WTC11 (cell line): ENCODE measurements around the gene SGIP1. TPM values are rescaled to one million over a fixed set of nuclear protein-coding genes. Genes with fewer than 3 reads are reported as not detected.

ENCODE experiments used
- ATAC-seq: fragments of 200-7000 bp; cut with Tn5 transposase; 2 replicates; pipeline ENCODE4 v1.10.0; 2021; ENCODE audit warnings: mild to moderate bottlenecking, moderate library complexity
- CTCF ChIA-PET: fragments of 300-600 bp; sonication (Branson Sonifier 250); formaldehyde crosslinking; loops from one replicate; lab custom pipeline; 2021; ENCODE audit warnings: antibody characterized with exemption; lab: Charles Lee
- POLR2A ChIA-PET: fragments of 350-600 bp; sonication (Branson Sonifier 250); formaldehyde crosslinking; loops from one replicate; lab custom pipeline; 2021; ENCODE audit warnings: antibody characterized with exemption; lab: Charles Lee
- DNase-seq: peaks from one replicate; pipeline ENCODE4 v3.0.0; 2021; ENCODE audit warnings: low spot score
- H3K27ac Mint-ChIP-seq: 2 replicates; pipeline ENCODE4 v1.8.0; 2021; ENCODE audit warnings: mixed read lengths
- H3K27me3 Mint-ChIP-seq: 2 replicates; pipeline ENCODE4 v1.8.0; 2021; ENCODE audit warnings: low read depth, mild to moderate bottlenecking, moderate library complexity, mixed read lengths
- H3K36me3 Mint-ChIP-seq: 2 replicates; pipeline ENCODE4 v1.8.0; 2021; ENCODE audit warnings: mixed read lengths
- H3K4me1 Mint-ChIP-seq: 2 replicates; pipeline ENCODE4 v1.8.0; 2022; ENCODE audit warnings: mixed read lengths
- H3K4me3 Mint-ChIP-seq: 2 replicates; pipeline ENCODE4 v1.8.0; 2021; ENCODE audit warnings: mild to moderate bottlenecking, moderate library complexity, mixed read lengths
- H3K9me3 Mint-ChIP-seq: 2 replicates; pipeline ENCODE4 v1.8.0; 2021; ENCODE audit warnings: mixed read lengths
- ELF4 ChIP-seq: sonication (generic); formaldehyde crosslinking; IDR thresholded peaks from 2 replicates; pipeline ENCODE4 v1.8.1; 2022; ENCODE audit warnings: low read depth, mild to moderate bottlenecking, moderate library complexity, missing genetic modification reagents
- ESRRA ChIP-seq: sonication (generic); formaldehyde crosslinking; IDR thresholded peaks from 2 replicates; pipeline ENCODE4 v1.8.1; 2022; ENCODE audit warnings: mild to moderate bottlenecking, missing genetic modification reagents, borderline replicate concordance
- ETV6 ChIP-seq: sonication (generic); formaldehyde crosslinking; IDR thresholded peaks from 2 replicates; pipeline ENCODE4 v1.8.1; 2022; ENCODE audit warnings: mild to moderate bottlenecking, missing genetic modification reagents
- MYBL2 ChIP-seq: sonication (generic); formaldehyde crosslinking; IDR thresholded peaks from 2 replicates; pipeline ENCODE4 v1.8.1; 2023; ENCODE audit warnings: mild to moderate bottlenecking, moderate library complexity, missing genetic modification reagents
- RELA ChIP-seq: sonication (generic); formaldehyde crosslinking; IDR thresholded peaks from 2 replicates; pipeline ENCODE4 v1.8.1; 2022; ENCODE audit warnings: missing genetic modification reagents, mild to moderate bottlenecking, borderline replicate concordance
- RORB ChIP-seq: fragments of 250-450 bp; sonication (Bioruptor Pico); IDR thresholded peaks from 2 replicates; pipeline ENCODE4 v1.9.0; 2021; ENCODE audit warnings: mild to moderate bottlenecking
- SMAD3 ChIP-seq: sonication (generic); formaldehyde crosslinking; IDR thresholded peaks from 2 replicates; pipeline ENCODE4 v1.8.0; 2022; ENCODE audit warnings: missing genetic modification reagents, mild to moderate bottlenecking, borderline replicate concordance
- SOX15 ChIP-seq: fragments of 250-450 bp; sonication (Bioruptor Pico); IDR thresholded peaks from 2 replicates; pipeline ENCODE4 v1.9.0; 2021; ENCODE audit warnings: mild to moderate bottlenecking
- ZBTB21 ChIP-seq: sonication (generic); formaldehyde crosslinking; IDR thresholded peaks from 2 replicates; pipeline ENCODE4 v1.8.1; 2023; ENCODE audit warnings: mild to moderate bottlenecking, missing genetic modification reagents, borderline replicate concordance
- ZNF317 ChIP-seq: sonication (generic); formaldehyde crosslinking; IDR thresholded peaks from 2 replicates; pipeline ENCODE4 v1.8.1; 2023; ENCODE audit warnings: low read depth, mild to moderate bottlenecking, moderate library complexity, missing genetic modification reagents, borderline replicate concordance
- total RNA-seq: library from RNA; stranded (reverse); gene quantifications from 3 replicates; pipeline ENCODE4 v1.2.3, GENCODE V29; 2021
- TF ChIP-seq, protein P1 (sequence below): sonication (generic); formaldehyde crosslinking; IDR thresholded peaks from 2 replicates; pipeline ENCODE4 v1.8.1; 2022; ENCODE audit warnings: mild to moderate bottlenecking, moderate library complexity, missing genetic modification reagents
- TF ChIP-seq, protein P2 (sequence below): fragments of 250-450 bp; sonication (Bioruptor Pico); IDR thresholded peaks from 2 replicates; pipeline ENCODE4 v1.9.0; 2021; ENCODE audit warnings: mild to moderate bottlenecking
- TF ChIP-seq, protein P3 (sequence below): fragments of 250-450 bp; sonication (Bioruptor Pico); conservative IDR thresholded peaks from 2 replicates; pipeline ENCODE4 v1.9.0; 2021; ENCODE audit warnings: mild to moderate bottlenecking
- TF ChIP-seq, protein P4 (sequence below): sonication (generic); formaldehyde crosslinking; IDR thresholded peaks from 2 replicates; pipeline ENCODE4 v1.8.1; 2023; ENCODE audit warnings: mild to moderate bottlenecking, moderate library complexity, missing genetic modification reagents
- TF ChIP-seq, protein P5 (sequence below): fragments of 250-450 bp; sonication (Bioruptor Pico); IDR thresholded peaks from 2 replicates; pipeline ENCODE4 v1.9.0; 2021; ENCODE audit warnings: moderate library complexity, mild to moderate bottlenecking, inconsistent platforms, borderline replicate concordance

SGIP1 gene
- total RNA-seq, 1 experiment from 2014 or later: 3.9 TPM

DNA sequence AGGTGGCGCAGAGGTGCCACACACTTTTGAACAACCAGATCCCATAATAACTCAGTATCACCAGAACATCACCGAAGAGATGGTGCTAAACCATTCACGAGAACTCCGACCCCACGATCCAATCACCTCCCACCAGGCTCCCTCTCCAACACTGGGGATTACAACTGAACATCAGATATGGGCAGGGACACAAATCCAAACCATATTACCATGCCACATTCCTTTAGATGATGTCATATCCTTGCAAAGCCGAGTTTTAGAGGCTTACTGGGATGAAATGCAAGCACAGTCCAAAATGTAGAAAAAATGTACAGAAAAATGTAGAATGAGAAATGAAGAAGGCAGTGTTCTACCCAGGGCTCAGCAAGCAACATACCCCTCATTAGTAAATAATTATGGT, 64.7 kb downstream of the SGIP1 start:
- H3K4me1 Mint-ChIP-seq: no peaks in the 10 kb centered on the region
- H3K27ac Mint-ChIP-seq: no peak overlapping the region
- DNase-seq: no peak
- ChIA-PET CTCF (no interaction called here), POLR2A (no interaction called here)
- H3K4me3 Mint-ChIP-seq: no peak overlapping the region
- peaks cover 7% of the 10 kb centered on the region for H3K36me3 Mint-ChIP-seq
- ATAC-seq: no peak
- H3K27me3 Mint-ChIP-seq: no peaks in the 10 kb centered on the region
- H3K9me3 Mint-ChIP-seq: peaks cover 13% of the 10 kb centered on the region
- TF ChIP-seq ELF4 (CRISPR knock-in tag) (no peak), ESRRA (CRISPR knock-in tag) (no peak)
- TF ChIP-seq, protein P1, sequence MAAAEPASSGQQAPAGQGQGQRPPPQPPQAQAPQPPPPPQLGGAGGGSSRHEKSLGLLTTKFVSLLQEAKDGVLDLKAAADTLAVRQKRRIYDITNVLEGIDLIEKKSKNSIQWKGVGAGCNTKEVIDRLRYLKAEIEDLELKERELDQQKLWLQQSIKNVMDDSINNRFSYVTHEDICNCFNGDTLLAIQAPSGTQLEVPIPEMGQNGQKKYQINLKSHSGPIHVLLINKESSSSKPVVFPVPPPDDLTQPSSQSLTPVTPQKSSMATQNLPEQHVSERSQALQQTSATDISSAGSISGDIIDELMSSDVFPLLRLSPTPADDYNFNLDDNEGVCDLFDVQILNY: no peak

DNA sequence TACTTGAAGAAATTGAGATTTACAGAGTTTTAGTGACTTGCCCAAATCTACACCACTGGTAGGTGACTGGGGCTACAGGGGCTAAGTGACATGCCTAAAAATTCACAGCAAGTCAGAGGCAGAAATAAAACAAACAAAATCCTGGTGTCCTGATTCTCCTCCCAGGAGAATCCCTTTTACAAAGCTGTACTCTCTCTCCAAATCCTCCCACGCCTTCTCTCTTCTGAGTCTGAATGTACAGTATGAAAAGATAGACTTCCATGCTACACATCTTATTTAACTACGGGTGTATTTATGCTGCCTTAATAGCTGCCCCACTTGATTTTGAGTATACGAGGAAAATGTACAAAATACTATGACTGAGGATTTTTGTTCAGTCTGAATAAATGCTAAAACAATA, 65.4 kb downstream of the SGIP1 start:
- ChIA-PET CTCF (no interaction called here), POLR2A (no interaction called here)

More for the DNA sequence above, 65.4 kb downstream of the SGIP1 start:
- peaks cover 7% of the 10 kb centered on the region for H3K36me3 Mint-ChIP-seq
- no peak overlapping the region for H3K27ac Mint-ChIP-seq
- no peaks in the 10 kb centered on the region for H3K4me1 Mint-ChIP-seq
- TF ChIP-seq RORB (no peak), ZBTB21 (no peak), ETV6 (CRISPR knock-in tag) (no peak), ZNF317 (CRISPR knock-in tag) (no peak), SOX15 (CRISPR knock-in tag) (no peak), MYBL2 (CRISPR knock-in tag) (no peak), SMAD3 (CRISPR knock-in tag) (no peak), RELA (no peak)
- TF ChIP-seq, protein P2, sequence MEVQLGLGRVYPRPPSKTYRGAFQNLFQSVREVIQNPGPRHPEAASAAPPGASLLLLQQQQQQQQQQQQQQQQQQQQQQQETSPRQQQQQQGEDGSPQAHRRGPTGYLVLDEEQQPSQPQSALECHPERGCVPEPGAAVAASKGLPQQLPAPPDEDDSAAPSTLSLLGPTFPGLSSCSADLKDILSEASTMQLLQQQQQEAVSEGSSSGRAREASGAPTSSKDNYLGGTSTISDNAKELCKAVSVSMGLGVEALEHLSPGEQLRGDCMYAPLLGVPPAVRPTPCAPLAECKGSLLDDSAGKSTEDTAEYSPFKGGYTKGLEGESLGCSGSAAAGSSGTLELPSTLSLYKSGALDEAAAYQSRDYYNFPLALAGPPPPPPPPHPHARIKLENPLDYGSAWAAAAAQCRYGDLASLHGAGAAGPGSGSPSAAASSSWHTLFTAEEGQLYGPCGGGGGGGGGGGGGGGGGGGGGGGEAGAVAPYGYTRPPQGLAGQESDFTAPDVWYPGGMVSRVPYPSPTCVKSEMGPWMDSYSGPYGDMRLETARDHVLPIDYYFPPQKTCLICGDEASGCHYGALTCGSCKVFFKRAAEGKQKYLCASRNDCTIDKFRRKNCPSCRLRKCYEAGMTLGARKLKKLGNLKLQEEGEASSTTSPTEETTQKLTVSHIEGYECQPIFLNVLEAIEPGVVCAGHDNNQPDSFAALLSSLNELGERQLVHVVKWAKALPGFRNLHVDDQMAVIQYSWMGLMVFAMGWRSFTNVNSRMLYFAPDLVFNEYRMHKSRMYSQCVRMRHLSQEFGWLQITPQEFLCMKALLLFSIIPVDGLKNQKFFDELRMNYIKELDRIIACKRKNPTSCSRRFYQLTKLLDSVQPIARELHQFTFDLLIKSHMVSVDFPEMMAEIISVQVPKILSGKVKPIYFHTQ (CRISPR knock-in tag): no peak
- TF ChIP-seq, protein P3, sequence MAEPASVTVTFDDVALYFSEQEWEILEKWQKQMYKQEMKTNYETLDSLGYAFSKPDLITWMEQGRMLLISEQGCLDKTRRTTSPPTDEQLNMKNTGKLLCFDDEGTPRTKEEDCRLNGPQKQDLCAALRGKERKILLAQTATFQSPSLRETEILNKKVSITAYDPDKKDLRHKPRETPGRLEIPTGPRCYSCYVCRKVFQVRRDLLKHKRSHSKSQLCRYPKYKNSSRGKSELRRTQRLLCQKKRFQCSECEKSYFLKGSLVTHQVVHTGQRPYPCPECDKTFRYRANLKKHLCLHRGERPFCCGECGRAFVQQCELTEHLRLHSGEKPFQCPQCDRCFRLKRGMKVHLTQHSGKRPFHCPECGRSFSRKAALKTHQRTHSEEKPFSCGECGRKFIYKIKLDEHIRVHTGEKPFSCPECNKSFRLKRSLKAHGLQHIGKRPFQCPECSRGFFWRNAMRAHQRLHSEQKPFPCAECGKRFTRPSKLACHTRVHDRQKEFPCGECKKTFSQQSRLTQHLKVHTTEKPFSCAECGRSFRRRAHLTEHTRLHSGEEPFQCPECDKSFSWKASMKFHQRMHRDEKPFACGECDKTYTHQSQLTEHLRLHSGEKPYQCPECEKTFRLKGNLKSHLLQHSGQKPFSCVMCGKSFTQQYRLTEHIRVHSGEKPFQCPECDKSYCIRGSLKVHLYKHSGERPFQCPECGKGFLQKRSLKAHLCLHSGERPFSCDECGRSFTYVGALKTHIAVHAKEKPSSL (CRISPR knock-in tag): no peak
- TF ChIP-seq, protein P4, sequence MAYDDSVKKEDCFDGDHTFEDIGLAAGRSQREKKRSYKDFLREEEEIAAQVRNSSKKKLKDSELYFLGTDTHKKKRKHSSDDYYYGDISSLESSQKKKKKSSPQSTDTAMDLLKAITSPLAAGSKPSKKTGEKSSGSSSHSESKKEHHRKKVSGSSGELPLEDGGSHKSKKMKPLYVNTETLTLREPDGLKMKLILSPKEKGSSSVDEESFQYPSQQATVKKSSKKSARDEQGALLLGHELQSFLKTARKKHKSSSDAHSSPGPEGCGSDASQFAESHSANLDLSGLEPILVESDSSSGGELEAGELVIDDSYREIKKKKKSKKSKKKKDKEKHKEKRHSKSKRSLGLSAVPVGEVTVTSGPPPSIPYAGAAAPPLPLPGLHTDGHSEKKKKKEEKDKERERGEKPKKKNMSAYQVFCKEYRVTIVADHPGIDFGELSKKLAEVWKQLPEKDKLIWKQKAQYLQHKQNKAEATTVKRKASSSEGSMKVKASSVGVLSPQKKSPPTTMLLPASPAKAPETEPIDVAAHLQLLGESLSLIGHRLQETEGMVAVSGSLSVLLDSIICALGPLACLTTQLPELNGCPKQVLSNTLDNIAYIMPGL (CRISPR knock-in tag): no peak
- TF ChIP-seq, protein P5, sequence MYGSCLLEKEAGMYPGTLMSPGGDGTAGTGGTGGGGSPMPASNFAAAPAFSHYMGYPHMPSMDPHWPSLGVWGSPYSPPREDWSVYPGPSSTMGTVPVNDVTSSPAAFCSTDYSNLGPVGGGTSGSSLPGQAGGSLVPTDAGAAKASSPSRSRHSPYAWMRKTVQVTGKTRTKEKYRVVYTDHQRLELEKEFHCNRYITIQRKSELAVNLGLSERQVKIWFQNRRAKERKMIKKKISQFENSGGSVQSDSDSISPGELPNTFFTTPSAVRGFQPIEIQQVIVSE (CRISPR knock-in tag): no peak
- no peaks in the 10 kb centered on the region for H3K27me3 Mint-ChIP-seq
- peaks cover 13% of the 10 kb centered on the region for H3K9me3 Mint-ChIP-seq
- DNase-seq (no peak), ATAC-seq (no peak)
- H3K4me3 Mint-ChIP-seq: no peak overlapping the region
